Caco-2 (cell line): ENCODE data around the gene MINDY4B. TPM values are rescaled to one million over a fixed set of nuclear protein-coding genes. Genes with fewer than 3 reads are reported as not detected.

Source experiments
- BruUV-seq: library from RNA; stranded (reverse); fragments of 400-500 nt; replicated peaks from 2 replicates; lab custom pipeline; 2021; lab: Mats Ljungman, UMichigan
- CTCF ChIA-PET: fragments of 300-600 bp; sonication (Branson Sonifier 250); formaldehyde crosslinking; loops from one replicate; lab custom pipeline; 2022; ENCODE audit warnings: antibody characterized with exemption; lab: Charles Lee
- POLR2A ChIA-PET: fragments of 300-600 bp; sonication (Branson Sonifier 250); formaldehyde crosslinking; loops from one replicate; lab custom pipeline; 2022; ENCODE audit warnings: antibody characterized with exemption; lab: Charles Lee
- DNase-seq, 2 experiments: peaks; one replicate each; pipeline versions ENCODE4 v3.0.0 to v3.0.0-alpha.2; 2020 to 2022
- H3K27me3 ChIP-seq: replicated peaks from 2 replicates; pipeline ENCODE4 v1.6.0; 2011; ENCODE audit warnings: low read length; ENCODE audit not compliant: control insufficient read depth, insufficient read depth
- H3K36me3 ChIP-seq: 2 replicates; pipeline ENCODE4 v1.5.1; 2011; ENCODE audit warnings: low read length; ENCODE audit not compliant: control insufficient read depth, insufficient read depth
- H3K4me1 ChIP-seq: fragments of 250-450 bp; sonication (Bioruptor Pico); 2 replicates; pipeline ENCODE4 v1.5.1; 2020; ENCODE audit warnings: mild to moderate bottlenecking
- H3K4me3 ChIP-seq: 2 replicates; pipeline ENCODE4 v1.5.1; 2011; ENCODE audit warnings: low read depth, mild to moderate bottlenecking, control low read depth, low read length
- H3K9me3 ChIP-seq: fragments of 250-450 bp; sonication (Bioruptor Pico); 2 replicates; pipeline ENCODE4 v1.5.1; 2020; ENCODE audit warnings: mild to moderate bottlenecking, moderate library complexity
- H3K27ac Mint-ChIP-seq: one replicate; pipeline ENCODE4 v1.8.0; 2022; ENCODE audit warnings: mixed read lengths; ENCODE audit not compliant: unreplicated experiment
- H3K27me3 Mint-ChIP-seq: one replicate; pipeline ENCODE4 v1.8.0; 2022; ENCODE audit warnings: mixed read lengths; ENCODE audit not compliant: insufficient read depth, unreplicated experiment
- H3K36me3 Mint-ChIP-seq: one replicate; pipeline ENCODE4 v1.8.0; 2022; ENCODE audit warnings: mild to moderate bottlenecking, mixed read lengths; ENCODE audit not compliant: insufficient read depth, unreplicated experiment
- H3K4me1 Mint-ChIP-seq: one replicate; pipeline ENCODE4 v1.8.0; 2022; ENCODE audit warnings: low read depth, mixed read lengths; ENCODE audit not compliant: unreplicated experiment
- H3K4me3 Mint-ChIP-seq: one replicate; pipeline ENCODE4 v1.8.0; 2022; ENCODE audit warnings: mild to moderate bottlenecking, moderate library complexity, mixed read lengths; ENCODE audit not compliant: unreplicated experiment
- H3K9me3 Mint-ChIP-seq: one replicate; pipeline ENCODE4 v1.8.0; 2022; ENCODE audit warnings: mixed read lengths; ENCODE audit not compliant: unreplicated experiment
- CTCF ChIP-seq, 2 experiments: fragments of 200-600 bp in 1 of 2; IDR thresholded peaks; 1 replicate in 1 of 2; 2 replicates in 1 of 2; pipeline versions ENCODE4 v1.5.1 to v1.8.0; 2011 to 2022; ENCODE audit warnings: antibody characterized with exemption in 1 of 2, control low read depth in 1 of 2, inconsistent platforms in 1 of 2, low read depth in 1 of 2, low read length in 1 of 2, mild to moderate bottlenecking in 1 of 2, moderate library complexity in 1 of 2; ENCODE audit not compliant: insufficient read depth in 1 of 2, severe bottlenecking in 1 of 2, unreplicated experiment in 1 of 2
- intact Hi-C: fragments of 100-400 bp; cut with micrococcal nuclease; formaldehyde crosslinking; loops from one replicate; pipeline ENCODE4 v1.10.0; 2022; ENCODE audit not compliant: unreplicated experiment
- total RNA-seq: library from RNA; stranded (reverse); gene quantifications from 2 replicates; pipeline ENCODE4 v1.2.3, GENCODE V29; 2022

The MINDY4B gene
- total RNA-seq, 1 experiment from 2014 or later: not detected

- Histone ChIP-seq H3K4me1 (no peaks in the 10 kb centered on the region), H3K36me3 (no peaks in the 10 kb centered on the region), H3K4me3 (no peak overlapping the region), H3K9me3 (no peaks in the 10 kb centered on the region), H3K27me3 (no peaks in the 10 kb centered on the region)
- Mint-ChIP-seq H3K27me3 (peaks cover 3% of the 10 kb centered on the region), H3K9me3 (no peaks in the 10 kb centered on the region), H3K4me3 (no peak overlapping the region), H3K27ac (no peak overlapping the region), H3K4me1 (no peaks in the 10 kb centered on the region), H3K36me3 (no peaks in the 10 kb centered on the region)
- BruUV-seq: no TSS peak
- DNase-seq: no peak
- intact Hi-C loops: no loop called here
- ChIA-PET CTCF (no interaction called here), POLR2A (no interaction called here)
- no peak for TF ChIP-seq CTCF (IDR thresholded peaks at IDR 0.05; ENCODE audit: insufficient read depth in 1 of 2, low read depth in 1 of 2, low read length in 1 of 2, severe bottlenecking in 1 of 2, unreplicated experiment in 1 of 2)
Observed at GRCh38 chr3:150850191-150850590, 55.0 kb downstream of the MINDY4B start.

DNA sequence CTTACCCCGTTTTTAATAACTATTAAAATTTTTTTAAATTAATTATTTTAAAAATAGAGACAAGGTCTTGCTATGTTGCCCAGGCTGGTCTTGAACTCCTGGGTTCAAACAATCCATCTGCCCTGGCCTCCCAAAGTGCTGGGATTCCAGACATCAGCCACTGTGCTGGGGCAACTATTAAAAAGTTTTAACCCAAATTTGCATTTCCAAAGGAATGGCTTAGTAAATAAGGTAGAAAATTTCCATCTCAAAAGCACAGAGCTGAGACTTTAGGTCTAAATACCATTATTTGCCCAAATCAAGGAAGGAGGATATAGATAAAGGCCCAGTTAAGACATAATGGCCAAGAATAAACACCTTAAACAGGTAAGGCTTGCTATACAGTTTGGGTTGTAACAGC, 56.4 kb downstream of the MINDY4B start:
- POLR2A ChIA-PET: no interaction called here
- H3K9me3 ChIP-seq: no peaks in the 10 kb centered on the region
- H3K9me3 Mint-ChIP-seq: no peaks in the 10 kb centered on the region
- intact Hi-C loops: no loop called here
- no peak overlapping the region for H3K27ac Mint-ChIP-seq
- H3K36me3 ChIP-seq: no peaks in the 10 kb centered on the region
- CTCF ChIA-PET: no interaction called here
- no peaks in the 10 kb centered on the region for H3K36me3 Mint-ChIP-seq
- no TSS peak for BruUV-seq
- no peak for TF ChIP-seq CTCF (IDR thresholded peaks at IDR 0.05; ENCODE audit: insufficient read depth in 1 of 2, low read depth in 1 of 2, low read length in 1 of 2, severe bottlenecking in 1 of 2, unreplicated experiment in 1 of 2)
- H3K4me3 ChIP-seq: no peak overlapping the region
- H3K27me3 Mint-ChIP-seq: no peaks in the 10 kb centered on the region
- no peaks in the 10 kb centered on the region for H3K4me1 Mint-ChIP-seq
- H3K27me3 ChIP-seq: no peaks in the 10 kb centered on the region
- peaks cover 12% of the 10 kb centered on the region for H3K4me1 ChIP-seq
- no peak overlapping the region for H3K4me3 Mint-ChIP-seq
- DNase-seq: no peak

GRCh38 chr3:150847433-150847832, 57.8 kb downstream of the MINDY4B start:
- TF ChIP-seq CTCF (IDR thresholded peaks at IDR 0.05; ENCODE audit: insufficient read depth in 1 of 2, low read depth in 1 of 2, low read length in 1 of 2, severe bottlenecking in 1 of 2, unreplicated experiment in 1 of 2): no peak
- no TSS peak for BruUV-seq
- Mint-ChIP-seq H3K27ac (no peak overlapping the region), H3K36me3 (no peaks in the 10 kb centered on the region), H3K27me3 (peaks cover 4% of the 10 kb centered on the region), H3K9me3 (no peaks in the 10 kb centered on the region), H3K4me3 (no peak overlapping the region), H3K4me1 (peaks cover 9% of the 10 kb centered on the region)
- ChIA-PET POLR2A (no interaction called here), CTCF (no interaction called here)
- peaks cover 16% of the 10 kb centered on the region for H3K4me1 ChIP-seq
- H3K36me3 ChIP-seq: no peaks in the 10 kb centered on the region
- intact Hi-C loops: no loop called here
- no peaks in the 10 kb centered on the region for H3K27me3 ChIP-seq
- no peaks in the 10 kb centered on the region for H3K9me3 ChIP-seq
- no peak overlapping the region for H3K4me3 ChIP-seq
- no peak for DNase-seq
